Left lung (tissue), 10 donors: ENCODE measurements around the gene SFTPA1. TPM values are rescaled to one million over a fixed set of nuclear protein-coding genes. Genes with fewer than 3 reads are reported as not detected.
"Not testable (repeated sequence)": the region's sequence is repeated elsewhere in the genome, so short reads cannot be mapped to it uniquely, and the experiment has no call there.

Source experiments
- ATAC-seq: fragments of 200-7000 bp; cut with Tn5 transposase; one replicate; pipeline ENCODE4 v1.9.1; 2020; ENCODE audit warnings: moderate library complexity
- DNase-seq, 4 donors: peaks; one replicate each; pipeline ENCODE4 v3.0.0-alpha.2; 2013 to 2020
- H3K27ac ChIP-seq, 2 donors: fragments of 200-600 bp; sonication (generic) in 1 of 2; one replicate each; pipeline versions ENCODE4 v1.5.0 to v1.8.0; 2020 to 2021
- H3K27me3 ChIP-seq, 2 donors: fragments of 200-600 bp; sonication (generic) in 1 of 2; one replicate each; pipeline versions ENCODE4 v1.5.0 to v1.8.0; 2020 to 2021
- H3K36me3 ChIP-seq, 2 donors: fragments of 200-600 bp; sonication (generic) in 1 of 2; one replicate each; pipeline versions ENCODE4 v1.5.0 to v1.8.0; 2020 to 2021
- H3K4me1 ChIP-seq, 2 donors: fragments of 200-600 bp; one replicate each; pipeline ENCODE4 v1.8.0; 2021
- H3K4me3 ChIP-seq, 2 donors: fragments of 200-600 bp; sonication (generic) in 1 of 2; one replicate each; pipeline versions ENCODE4 v1.5.0 to v1.8.0; 2020 to 2021; ENCODE audit warnings: mild to moderate bottlenecking in 1 of 2
- H3K9me3 ChIP-seq, 2 donors: fragments of 200-600 bp; sonication (generic) in 1 of 2; one replicate each; pipeline versions ENCODE4 v1.5.0 to v1.8.0; 2020 to 2021
- intact Hi-C, 2 donors: fragments of 100-400 bp; cut with DNase I; formaldehyde crosslinking; loops; one replicate each; pipeline versions ENCODE4 v1.11.2 to v1.14.2; 2022
- polyA plus RNA-seq, 6 donors: library from polyadenylated mRNA; unstranded; fragments of 120-200 nt; gene quantifications; one replicate each; pipeline ENCODE4 v1.2.1, GENCODE V29; 2013; ENCODE audit not compliant: insufficient read length in 6 of 6
- total RNA-seq, 2 donors: library from RNA; stranded (reverse); fragmentation: NEBNext Ultra II Directional; extraction: Animal tissue kit (Norgen Biotek cat#: 25700); gene quantifications; one replicate each; pipeline ENCODE4 v1.2.1, GENCODE V29; 2021
- TF ChIP-seq, protein P1 (sequence below), 2 donors: fragments of 200-600 bp; sonication (generic) in 1 of 2; IDR thresholded peaks; one replicate each; pipeline versions ENCODE4 v1.5.0 to v1.8.0; 2021; ENCODE audit warnings: antibody characterized with exemption in 2 of 2
- donor health status: DM: no; HTN: yes; CAD: no.
- donor health status: DM: no; HTN: no; CAD: no.

The SFTPA1 gene
- total and polyA plus RNA-seq, 8 donors: 19.7 to 11,086 (median 97.6) TPM

DNA sequence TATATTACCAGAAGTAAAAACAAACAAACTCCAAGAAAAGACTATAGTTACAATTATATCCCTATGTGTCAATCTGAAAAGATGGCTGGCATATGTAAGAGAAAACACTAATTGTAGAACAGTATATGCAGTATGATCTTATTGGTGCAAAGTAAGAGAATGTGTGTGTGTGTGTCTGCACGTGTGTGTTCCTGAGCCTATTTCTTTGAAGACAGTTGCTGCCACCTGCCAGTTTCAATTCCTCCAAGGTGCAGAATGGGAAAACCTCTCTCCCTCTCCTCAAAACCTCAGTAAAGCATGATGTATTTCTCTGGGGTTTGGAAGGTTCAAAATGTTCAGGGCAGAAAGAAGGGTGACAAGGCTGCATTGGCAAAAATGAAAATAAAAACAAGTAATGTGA, 8.8 kb upstream of the SFTPA1 start:
- no peak overlapping the region for H3K27ac ChIP-seq
- no peaks in the 10 kb centered on the region for H3K27me3 ChIP-seq
- DNase-seq (no peak), ATAC-seq (no peak)
- no peaks in the 10 kb centered on the region for H3K4me1 ChIP-seq
- intact Hi-C loops: no loop called here
- TF ChIP-seq, protein P1, sequence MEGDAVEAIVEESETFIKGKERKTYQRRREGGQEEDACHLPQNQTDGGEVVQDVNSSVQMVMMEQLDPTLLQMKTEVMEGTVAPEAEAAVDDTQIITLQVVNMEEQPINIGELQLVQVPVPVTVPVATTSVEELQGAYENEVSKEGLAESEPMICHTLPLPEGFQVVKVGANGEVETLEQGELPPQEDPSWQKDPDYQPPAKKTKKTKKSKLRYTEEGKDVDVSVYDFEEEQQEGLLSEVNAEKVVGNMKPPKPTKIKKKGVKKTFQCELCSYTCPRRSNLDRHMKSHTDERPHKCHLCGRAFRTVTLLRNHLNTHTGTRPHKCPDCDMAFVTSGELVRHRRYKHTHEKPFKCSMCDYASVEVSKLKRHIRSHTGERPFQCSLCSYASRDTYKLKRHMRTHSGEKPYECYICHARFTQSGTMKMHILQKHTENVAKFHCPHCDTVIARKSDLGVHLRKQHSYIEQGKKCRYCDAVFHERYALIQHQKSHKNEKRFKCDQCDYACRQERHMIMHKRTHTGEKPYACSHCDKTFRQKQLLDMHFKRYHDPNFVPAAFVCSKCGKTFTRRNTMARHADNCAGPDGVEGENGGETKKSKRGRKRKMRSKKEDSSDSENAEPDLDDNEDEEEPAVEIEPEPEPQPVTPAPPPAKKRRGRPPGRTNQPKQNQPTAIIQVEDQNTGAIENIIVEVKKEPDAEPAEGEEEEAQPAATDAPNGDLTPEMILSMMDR (IDR thresholded peaks at IDR 0.05): no peak
- H3K9me3 ChIP-seq: peaks cover 0 to 17% of the 10 kb centered on the region in 2 donors
- H3K36me3 ChIP-seq: no peaks in the 10 kb centered on the region
- no peak overlapping the region for H3K4me3 ChIP-seq

DNA sequence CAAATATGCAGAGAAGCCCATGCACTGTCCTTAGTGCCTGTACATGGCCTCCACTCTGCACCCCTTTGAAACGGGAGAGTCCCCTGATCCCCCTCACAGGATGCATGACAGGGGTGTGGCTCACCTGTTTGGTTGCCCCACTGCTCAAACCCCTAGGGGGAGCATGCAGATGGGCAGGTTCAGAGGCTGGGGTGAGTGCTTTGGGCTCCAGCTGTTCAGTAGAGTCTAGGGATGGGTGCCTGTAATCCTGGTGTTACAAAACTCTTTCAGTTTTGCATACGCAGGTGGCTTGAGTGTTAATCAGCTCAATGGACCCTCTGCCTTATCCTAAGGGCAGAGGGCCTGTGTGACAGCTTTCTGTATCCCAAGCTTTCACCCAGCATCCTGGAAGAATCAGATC, 7.8 kb upstream of the SFTPA1 start:
- TF ChIP-seq, protein P1 (IDR thresholded peaks at IDR 0.05): no peak
- H3K27me3 ChIP-seq: no peaks in the 10 kb centered on the region
- no peaks in the 10 kb centered on the region for H3K36me3 ChIP-seq
- ATAC-seq (no peak), DNase-seq (no peak)
- H3K4me3 ChIP-seq: no peak overlapping the region
- intact Hi-C loops: no loop called here
- no peaks in the 10 kb centered on the region for H3K4me1 ChIP-seq
- no peak overlapping the region for H3K27ac ChIP-seq
- H3K9me3 ChIP-seq: peaks cover 0 to 7% of the 10 kb centered on the region in 2 donors

DNA sequence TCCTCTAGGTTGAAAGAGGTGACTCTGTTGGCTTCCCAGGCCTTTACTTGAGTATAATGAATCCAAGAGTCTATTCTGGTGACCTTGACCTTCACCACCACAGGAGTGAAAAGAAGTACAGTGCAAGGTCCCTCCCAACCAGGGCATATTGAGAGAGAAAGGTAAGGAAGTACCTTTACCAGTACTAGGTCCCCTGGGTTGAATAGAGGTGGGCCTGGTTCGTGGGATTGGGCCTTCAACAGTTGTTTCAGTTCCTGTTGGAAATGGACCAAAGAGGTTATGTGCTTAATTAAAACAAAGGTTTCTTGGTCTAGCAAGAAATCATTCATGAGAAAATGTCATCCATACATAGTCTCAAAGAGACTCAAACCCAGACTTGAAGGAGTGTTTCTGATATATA, 6.4 kb upstream of the SFTPA1 start:
- H3K4me3 ChIP-seq: no peak overlapping the region
- no peaks in the 10 kb centered on the region for H3K27me3 ChIP-seq
- no peaks in the 10 kb centered on the region for H3K4me1 ChIP-seq
- no peaks in the 10 kb centered on the region for H3K9me3 ChIP-seq
- intact Hi-C loops: no loop called here
- ATAC-seq (no peak), DNase-seq (no peak)
- TF ChIP-seq, protein P1 (IDR thresholded peaks at IDR 0.05): no peak
- no peaks in the 10 kb centered on the region for H3K36me3 ChIP-seq
- H3K27ac ChIP-seq: no peak overlapping the region

DNA sequence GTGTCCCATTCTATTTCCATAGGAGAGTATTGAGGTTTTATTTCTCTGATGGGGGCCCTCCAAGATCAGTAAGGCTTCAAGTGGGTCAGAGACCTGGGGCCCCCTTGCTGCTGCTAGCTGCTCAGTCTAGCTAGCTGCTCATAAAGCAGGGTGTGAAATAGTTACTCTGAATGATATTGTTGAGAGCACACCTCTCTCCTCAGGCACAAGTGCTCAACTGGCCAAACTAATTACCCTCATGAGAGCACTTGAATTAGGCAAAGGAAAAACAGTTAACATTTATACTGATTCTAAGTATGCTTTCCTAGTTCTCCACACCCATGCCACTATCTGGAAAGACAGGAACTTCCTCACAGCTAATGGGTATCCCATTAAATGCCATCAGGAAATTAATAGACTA, 5.4 kb upstream of the SFTPA1 start:
- DNase-seq (no peak), ATAC-seq (peak; percentile 72)
- peak overlapping the region in 1 of 2 donors; percentile 19 for H3K27ac ChIP-seq
- TF ChIP-seq, protein P1 (IDR thresholded peaks at IDR 0.05): no peak
- no peaks in the 10 kb centered on the region for H3K4me1 ChIP-seq
- no peaks in the 10 kb centered on the region for H3K36me3 ChIP-seq
- no peaks in the 10 kb centered on the region for H3K9me3 ChIP-seq
- intact Hi-C loops: no loop called here
- no peak overlapping the region for H3K4me3 ChIP-seq
- H3K27me3 ChIP-seq: no peaks in the 10 kb centered on the region

DNA sequence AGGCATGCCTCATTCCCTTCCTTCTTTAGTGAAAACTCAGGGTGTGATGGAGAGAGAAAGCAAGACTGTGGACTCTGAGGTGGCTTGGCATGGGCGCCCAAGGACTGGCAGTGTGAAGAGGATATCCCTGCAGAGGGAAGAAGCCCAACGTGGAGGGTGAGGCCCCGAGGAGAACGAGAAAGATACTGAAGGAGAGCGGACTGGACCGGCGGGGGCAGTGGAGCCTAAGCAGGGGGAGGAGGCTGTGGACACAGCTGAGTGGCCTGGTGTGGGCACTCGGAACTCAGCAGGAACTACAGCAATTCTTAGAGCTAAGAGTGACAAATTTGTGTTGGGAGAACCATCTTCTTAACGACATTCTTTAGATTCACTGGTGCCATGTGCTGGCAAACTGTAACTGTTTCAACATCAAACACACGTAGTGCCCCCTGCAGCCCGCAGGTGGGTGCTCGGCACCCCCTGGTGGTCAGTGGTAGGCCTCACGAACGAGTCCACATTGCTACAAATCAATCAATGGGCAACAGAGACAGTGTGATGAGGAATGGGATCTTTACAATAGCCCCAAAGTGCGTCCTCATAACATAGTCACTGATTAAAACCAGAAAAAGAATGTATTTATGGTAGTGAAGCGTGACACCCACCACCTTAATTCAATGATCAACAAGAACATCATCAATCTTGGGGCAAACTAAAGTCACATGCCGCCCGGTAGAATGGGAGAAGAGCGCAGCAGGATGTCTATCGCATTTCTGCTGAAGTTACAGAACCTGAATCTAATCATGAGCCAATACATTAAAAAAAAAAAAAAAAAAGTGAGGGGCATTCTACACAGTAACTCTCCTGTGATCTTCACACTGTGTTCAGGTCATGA, 2.0 kb upstream of the SFTPA1 start:
- TF ChIP-seq, protein P1 (IDR thresholded peaks at IDR 0.05): peak; percentile 50 to 57
- ATAC-seq: peak; percentile 16
- no peaks in the 10 kb centered on the region for H3K9me3 ChIP-seq
- no peak overlapping the region for H3K27ac ChIP-seq
- H3K36me3 ChIP-seq: no peaks in the 10 kb centered on the region
- peak in 1 of 4 donors; percentile 77 for DNase-seq
- no peaks in the 10 kb centered on the region for H3K4me1 ChIP-seq
- intact Hi-C loops: no loop called here
- H3K4me3 ChIP-seq: no peak overlapping the region
- no peaks in the 10 kb centered on the region for H3K27me3 ChIP-seq

DNA sequence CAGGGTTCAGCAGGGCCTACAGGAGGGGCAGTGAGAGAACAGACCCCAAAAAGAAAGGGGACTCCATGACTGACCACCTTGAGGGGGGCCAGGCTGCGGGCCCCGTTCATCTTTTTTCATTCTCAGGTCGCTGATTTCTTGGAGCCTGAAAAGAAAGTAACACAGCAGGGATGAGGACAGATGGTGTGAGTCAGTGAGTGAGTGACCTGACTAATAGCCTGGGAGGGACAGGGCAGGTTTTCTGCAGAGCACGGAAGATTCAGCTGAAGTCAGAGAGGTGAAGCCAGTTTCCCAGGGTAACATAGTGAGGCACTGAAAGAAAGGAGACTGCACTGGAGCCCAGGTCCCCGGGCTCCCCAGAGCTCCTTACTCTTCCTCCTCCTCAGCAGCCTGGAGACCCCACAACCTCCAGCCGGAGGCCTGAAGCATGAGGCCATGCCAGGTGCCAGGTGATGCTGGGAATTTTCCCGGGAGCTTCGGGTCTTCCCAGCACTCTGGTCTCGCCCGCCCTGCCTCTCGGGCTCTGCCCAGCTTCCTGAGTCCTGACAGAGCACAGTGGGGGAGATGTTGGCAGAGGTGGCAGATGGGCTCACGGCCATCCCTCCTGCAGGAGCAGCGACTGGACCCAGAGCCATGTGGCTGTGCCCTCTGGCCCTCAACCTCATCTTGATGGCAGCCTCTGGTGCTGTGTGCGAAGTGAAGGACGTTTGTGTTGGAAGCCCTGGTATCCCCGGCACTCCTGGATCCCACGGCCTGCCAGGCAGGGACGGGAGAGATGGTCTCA, 646 bp downstream of the SFTPA1 start:
- H3K4me1 ChIP-seq, intact Hi-C loops, H3K27me3 ChIP-seq, H3K36me3 ChIP-seq, H3K9me3 ChIP-seq, DNase-seq: not testable (repeated sequence)
- peak; percentile 1 for ATAC-seq
- H3K4me3 ChIP-seq: peak overlapping the region; percentile 11 to 31
- peak overlapping the region; percentile 58 to 62 for H3K27ac ChIP-seq
